PC-3 (cell line): ENCODE results near the gene ZNF710.

ENCODE experiments used
- EZH2 ChIP-seq: fragments of 300-600 bp; sonication (generic); IDR thresholded peaks from one replicate; pipeline ENCODE4 v1.6.1; 2017; ENCODE audit warnings: antibody characterized with exemption, mild to moderate bottlenecking, low read length; ENCODE audit not compliant: unreplicated experiment
- EZH2phosphoT487 ChIP-seq: fragments of 300-600 bp; sonication (generic); IDR thresholded peaks from 2 replicates; pipeline ENCODE4 v1.6.1; 2018; ENCODE audit warnings: mild to moderate bottlenecking, antibody characterized with exemption, low read length, borderline replicate concordance
- TF ChIP-seq, protein P1 (sequence below): fragments of 300-600 bp; sonication (generic); conservative IDR thresholded peaks from 2 replicates; pipeline ENCODE4 v1.5.1; 2017; ENCODE audit warnings: antibody characterized with exemption, low read depth, mild to moderate bottlenecking, low read length

DNA sequence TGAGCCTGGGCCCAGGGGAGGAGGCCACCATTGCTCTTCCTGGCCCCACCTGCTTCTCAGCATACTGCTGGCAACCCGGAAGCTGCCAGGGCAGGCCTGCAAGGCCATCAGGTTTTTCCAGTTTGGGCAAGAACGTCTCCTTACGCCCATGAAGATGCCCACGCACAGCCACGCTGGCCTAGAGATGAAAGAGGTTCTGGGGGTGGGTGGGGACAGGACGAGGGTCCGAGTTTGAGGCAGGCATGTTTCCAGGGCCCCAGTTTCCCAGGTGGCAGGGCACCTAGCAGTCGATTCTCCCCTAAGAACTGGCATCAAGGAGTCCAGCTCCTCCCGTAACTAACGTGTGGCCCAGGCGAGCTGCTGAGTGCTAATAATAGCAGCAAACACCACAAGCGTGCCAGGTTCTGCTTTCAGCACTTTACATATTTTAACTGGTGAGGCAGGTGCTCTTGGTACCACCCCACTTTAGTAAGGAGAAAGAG lies 45.8 kb downstream of the ZNF710 start:
- TF ChIP-seq, protein P1, sequence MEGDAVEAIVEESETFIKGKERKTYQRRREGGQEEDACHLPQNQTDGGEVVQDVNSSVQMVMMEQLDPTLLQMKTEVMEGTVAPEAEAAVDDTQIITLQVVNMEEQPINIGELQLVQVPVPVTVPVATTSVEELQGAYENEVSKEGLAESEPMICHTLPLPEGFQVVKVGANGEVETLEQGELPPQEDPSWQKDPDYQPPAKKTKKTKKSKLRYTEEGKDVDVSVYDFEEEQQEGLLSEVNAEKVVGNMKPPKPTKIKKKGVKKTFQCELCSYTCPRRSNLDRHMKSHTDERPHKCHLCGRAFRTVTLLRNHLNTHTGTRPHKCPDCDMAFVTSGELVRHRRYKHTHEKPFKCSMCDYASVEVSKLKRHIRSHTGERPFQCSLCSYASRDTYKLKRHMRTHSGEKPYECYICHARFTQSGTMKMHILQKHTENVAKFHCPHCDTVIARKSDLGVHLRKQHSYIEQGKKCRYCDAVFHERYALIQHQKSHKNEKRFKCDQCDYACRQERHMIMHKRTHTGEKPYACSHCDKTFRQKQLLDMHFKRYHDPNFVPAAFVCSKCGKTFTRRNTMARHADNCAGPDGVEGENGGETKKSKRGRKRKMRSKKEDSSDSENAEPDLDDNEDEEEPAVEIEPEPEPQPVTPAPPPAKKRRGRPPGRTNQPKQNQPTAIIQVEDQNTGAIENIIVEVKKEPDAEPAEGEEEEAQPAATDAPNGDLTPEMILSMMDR, result no peak
- TF ChIP-seq EZH2, result no peak
- no peak for TF ChIP-seq EZH2phosphoT487
